Stimulated activated CD8-positive, alpha-beta memory T cell treated with anti-CD3 and anti-CD28 coated beads, Interleukin-7, amount 100 ng/mL, for 48 hours (primary cell): ENCODE results near the gene ANKFN1.

ENCODE experiments used
- DNase-seq, 2 donors: peaks; one replicate each; pipeline ENCODE4 v3.0.0-alpha.2; 2020; ENCODE audit warnings: low read depth in 1 of 2; ENCODE audit errors: extremely low read depth in 1 of 2

ANKFN1 gene

DNA sequence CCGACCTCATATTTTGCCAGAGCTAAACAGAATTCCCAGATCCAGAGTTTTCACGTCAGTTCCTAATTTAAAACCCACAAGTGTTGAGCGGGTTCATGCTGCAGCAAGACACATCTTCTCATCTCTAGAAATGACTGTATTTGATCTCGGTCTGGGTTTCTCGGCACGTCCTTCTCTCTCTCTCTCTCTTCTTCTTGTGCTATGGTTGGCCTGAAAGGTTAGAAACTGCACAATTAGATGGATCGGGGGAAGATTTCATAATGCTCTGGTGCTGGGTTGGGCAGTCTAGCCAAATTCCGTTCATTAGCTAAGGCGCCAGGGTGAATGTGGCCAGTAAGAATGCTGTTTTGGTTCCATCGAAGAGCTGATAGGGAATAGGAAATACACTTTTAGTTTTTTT is 281.3 kb downstream of the ANKFN1 start:
- no peak for DNase-seq

DNA sequence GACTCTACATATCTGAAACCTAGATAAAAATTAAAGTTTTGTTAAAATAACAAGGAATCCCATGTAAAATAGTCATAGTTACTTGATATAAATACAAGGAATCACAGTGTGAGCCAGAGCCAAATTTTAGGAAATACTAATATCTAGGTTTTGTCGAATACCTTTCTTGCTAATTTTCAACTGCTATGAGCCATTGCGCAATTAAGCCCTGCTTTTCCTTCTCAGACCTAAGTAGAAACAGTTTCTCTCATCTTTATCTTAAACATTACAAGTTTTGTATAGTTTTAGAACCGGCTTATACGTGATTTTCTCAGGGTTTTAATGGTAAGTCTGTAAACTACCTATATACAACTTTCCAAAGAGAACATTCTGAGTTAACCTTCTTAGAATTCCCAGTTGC is 282.9 kb downstream of the ANKFN1 start:
- DNase-seq = no peak

DNA sequence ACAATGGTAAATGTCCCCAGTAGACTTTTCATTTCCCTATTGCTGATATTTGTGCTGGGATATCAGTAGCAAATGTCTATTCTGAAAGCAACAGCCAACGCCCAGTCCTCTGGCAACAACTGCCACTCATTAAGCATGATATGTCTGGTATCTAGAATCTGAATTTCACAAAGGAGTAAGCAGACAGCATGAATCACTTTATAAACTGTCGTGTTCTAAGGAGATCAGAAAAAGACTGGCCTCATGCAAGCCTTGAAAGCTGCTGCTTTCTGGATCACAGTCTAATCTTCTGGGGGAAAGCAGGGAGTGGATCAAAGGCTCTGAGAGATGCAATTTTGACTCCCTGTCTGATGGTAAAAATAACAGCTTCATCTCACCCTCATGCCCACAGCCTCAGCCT is 287.1 kb downstream of the ANKFN1 start:
- DNase-seq = no peak

DNA sequence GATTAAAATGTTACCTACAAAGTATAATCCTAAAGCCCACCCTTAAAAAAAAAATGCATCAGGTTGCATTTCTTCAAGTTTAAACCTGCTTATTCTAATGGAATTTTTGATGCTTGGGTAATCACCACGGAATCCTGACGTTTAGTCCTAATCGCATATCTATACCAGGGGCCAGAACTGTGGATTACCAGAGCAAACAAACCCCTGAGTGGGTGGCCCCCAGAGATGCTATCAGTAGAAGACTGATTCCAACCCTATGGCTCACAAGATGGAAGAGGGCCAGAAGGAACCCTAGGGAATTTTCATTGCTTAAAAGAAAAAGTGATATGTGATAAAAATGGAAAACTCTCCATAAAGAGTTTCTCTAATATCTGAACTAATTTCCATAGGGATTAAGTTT is 288.0 kb downstream of the ANKFN1 start:
- DNase-seq = no peak

DNA sequence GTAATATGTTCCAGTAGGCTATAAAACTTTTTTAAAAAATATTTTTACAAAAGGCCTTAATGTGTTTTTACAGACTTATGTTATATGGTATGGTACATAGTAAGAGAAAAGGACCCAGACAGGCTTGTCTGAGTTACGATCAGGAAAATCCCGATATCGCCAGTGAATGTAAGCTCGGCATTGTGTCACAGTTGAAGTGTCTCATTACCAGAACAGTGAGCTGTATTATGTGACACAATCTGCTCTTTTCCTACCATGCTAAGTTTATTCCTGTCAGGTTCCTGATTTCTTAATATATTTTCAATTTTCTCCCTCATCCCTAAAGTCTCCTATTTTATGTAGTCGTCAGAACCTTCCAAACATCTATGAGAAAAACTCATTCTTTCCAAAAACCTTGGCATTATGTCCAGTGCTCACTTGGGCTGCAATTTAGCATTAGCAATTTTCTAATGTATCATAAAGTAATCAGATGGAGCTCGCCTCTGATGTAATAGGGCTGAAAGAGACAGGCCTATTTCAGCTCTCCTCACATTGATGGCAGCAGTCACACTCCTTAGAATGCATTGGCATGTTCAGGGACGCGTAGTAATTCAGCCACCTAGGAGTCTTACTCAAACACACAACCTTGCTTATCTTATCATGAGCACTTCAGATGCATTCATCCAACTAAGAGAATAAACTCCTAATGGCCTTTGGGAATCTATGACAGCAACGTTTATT is 292.6 kb downstream of the ANKFN1 start:
- no peak for DNase-seq

DNA sequence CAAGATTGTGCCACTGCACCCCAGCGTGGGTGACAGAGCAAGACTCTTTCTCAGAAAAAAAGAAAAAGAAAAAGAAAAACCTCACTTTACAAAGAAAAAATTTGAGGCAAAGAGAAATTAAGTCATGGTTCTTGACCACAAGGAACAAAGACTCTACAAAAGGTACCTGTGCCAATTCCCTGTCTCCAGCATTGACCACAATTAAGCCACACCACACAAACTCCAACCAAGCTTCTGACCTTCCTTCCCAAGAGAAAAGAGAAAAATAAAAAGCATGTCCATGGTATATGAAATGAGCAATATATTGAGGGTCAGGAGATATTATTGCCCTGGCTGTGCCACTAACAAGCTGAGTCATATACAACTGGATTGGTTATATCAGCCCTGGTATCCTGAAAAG is 293.9 kb downstream of the ANKFN1 start:
- DNase-seq = no peak

DNA sequence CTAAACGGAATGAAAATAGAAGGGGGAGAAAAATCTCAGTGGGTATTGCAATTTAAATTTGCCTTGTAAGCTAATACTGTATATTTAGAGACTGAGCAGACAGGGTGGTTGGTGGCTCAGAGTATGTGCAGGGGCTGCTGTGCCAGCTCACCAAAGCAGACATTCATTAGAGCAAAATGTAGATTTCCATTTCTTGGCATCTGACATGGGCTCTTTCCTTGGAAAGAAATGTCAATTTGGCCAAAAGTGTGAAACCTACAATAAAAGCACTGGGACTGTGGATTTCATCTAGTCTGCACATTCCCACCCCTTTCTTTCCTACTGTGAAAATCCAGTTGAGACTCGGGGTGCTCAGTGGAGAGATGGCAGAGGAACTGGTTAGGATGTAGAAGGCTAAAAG is 295.1 kb downstream of the ANKFN1 start:
- no peak for DNase-seq

DNA sequence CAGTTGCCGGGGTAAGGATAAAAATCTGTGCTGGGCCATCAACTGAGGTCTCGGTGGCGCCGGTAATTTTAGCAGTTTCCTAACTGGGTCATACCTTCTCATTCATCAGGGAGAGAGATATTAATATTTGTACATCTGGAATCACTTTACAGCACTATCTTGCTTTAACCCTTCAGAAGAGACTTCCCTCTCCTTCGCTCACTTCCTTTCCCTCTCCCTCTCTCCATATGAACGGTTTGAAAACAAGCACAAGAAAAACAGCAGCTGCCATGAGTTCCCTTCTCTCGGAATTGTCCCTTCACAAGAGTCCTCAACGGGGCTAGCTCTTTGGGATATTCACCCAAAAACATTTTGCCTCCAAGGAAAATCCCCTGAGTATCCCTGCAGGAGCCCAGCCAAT is 295.9 kb downstream of the ANKFN1 start:
- no peak for DNase-seq

DNA sequence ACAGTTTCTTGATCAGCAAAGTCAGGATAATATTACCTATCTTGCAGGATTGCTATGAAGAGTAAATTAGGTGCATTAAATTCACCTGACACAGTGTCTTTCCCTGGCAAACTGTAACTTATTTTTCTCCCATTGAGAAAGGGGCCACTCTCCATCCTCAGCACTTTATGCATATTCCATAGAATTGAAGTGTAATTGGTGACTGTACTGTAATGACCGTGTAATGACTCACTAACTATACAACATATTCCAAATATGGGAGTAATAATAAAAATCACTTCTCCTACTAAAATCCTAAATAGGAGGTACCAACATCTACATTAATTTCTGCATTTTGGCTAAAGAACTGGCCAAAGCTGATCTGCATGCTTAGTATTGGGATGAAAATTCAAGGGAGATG is 298.4 kb downstream of the ANKFN1 start:
- DNase-seq = no peak

DNA sequence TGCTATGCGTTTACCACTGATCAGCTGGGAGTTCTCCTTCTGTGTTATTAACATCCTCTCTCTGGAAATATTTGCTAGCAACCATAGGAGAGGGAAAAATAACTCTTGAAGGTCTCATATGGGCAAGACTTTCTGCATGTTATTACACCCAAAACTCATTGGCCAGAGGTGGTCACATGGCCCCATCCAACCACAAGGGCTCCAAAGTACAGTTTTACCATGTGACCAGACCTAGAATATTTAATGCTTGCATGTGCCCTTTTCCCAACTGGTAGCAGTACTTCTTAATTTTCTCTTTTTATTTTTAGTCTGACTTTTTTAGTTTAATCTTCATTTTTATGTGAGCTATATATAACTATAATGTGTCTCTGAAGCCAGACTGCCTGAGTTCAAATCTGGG is 299.2 kb downstream of the ANKFN1 start:
- DNase-seq = no peak

DNA sequence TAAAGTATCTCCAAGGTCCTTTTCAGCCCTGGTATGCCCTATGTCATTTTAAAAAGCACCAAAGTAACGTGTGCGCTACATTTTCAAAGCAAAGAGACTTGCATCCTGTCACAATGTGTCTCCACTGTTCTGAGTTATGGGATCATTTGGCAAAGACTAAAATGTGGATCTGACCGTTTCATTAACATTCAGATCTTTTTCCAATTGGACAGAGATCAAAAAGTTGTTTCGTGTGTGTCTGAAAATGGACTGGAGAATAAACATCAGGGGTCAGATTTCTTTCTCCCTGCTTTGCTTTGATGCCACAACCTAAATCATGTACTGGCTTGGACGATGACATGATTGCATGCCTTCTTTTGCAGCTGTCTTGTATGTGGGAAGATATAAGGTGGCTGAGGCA is 304.2 kb downstream of the ANKFN1 start:
- no peak for DNase-seq

DNA sequence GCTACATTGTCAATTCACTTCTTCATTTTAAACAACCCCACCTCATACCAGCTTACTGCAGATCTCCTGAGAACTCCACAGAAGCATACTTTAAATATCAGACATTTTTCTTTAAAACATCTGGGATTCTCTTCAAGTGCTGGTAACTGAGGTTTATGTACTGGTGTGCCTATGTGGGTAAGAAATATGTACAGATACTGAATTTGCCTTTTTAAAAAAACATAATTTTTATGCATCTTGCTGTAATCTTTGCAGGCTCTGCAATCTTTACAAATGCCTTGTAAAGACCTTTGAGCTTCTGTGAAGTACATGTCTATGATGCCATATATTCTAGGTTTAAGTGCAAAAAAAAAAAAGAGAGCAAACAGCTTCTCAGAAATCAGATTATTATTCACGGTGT is 312.6 kb downstream of the ANKFN1 start:
- DNase-seq = no peak

DNA sequence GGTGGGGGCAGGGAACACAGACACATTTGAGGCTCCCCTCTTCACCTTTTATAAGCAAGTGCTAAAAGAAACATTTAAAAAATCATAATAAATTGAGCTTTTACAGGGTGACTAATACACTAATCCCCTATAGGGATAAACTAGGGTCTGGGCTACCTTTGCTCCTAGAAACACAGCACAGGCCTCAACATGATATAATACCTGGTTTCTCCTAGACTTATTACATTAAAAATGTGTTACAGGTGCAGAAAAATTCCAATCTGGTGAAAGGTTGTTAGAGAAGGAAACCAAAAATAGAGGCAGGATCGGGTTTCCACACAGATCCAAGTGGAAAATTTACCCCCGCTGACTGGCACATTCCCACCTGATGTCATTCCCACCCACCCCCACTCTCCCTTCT is 315.6 kb downstream of the ANKFN1 start:
- no peak for DNase-seq

DNA sequence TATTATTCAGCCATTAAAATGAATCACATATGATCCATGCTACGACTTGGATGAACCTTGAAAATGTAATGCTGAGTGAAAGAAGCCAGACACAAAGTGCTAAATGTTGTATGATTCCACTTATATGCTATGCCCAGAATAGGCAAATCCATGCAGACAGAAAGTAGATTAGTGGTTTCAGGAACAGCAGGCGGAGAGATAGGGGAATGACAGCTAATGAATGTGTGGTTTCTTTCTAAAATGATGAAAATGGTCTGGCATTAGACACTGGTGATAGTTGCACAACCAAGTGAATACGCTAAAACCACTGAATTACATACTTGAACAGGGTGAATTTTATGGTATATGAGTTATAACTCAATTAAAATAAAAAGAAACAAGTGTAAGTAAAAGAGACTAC is 318.4 kb downstream of the ANKFN1 start:
- DNase-seq = no peak

DNA sequence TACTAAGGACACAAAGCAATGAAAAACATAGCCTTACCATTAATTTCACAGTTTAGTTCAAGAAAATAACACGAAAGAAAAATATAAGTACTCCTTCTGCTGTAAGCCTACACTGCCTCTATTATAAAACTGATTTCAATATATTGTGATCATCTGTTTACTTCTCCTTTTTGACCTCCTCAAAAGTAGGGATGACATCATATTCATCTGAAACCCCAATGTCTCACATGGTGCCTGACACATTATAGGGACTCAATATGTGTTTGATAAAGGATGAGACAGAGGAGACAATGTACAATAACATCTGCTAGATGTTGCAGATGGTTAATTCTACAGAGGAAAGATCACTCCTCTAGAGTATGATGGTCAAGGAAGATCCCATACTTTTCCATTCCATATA is 321.8 kb downstream of the ANKFN1 start:
- no peak for DNase-seq

DNA sequence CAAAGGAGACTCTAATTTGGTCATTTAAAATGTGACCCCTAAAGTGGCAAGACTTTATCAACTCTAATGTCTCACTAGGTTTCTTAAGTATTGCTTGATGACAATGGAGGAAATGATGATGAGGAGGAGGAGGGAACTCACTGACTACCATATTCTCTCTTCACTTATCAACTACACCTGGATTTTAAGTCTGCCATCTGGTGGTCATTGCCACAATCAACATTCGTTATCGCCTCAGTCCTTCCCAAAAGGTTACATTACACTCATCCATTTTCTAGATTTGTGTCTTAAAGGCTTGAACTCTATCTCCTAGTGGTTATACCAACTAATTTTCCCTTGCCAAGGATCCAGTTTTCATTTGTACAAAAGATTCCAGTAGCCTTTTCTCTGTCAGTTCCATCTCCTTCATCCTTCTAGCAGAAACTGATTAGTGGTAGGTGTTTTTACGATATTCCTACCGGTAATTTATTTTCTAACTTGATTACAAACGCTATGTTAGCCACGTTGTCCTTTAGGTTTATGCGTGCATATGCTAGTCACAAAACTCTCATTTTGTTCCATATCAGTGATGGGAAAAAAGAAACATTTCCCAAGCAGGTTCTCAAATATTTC is 325.7 kb downstream of the ANKFN1 start:
- DNase-seq = no peak

DNA sequence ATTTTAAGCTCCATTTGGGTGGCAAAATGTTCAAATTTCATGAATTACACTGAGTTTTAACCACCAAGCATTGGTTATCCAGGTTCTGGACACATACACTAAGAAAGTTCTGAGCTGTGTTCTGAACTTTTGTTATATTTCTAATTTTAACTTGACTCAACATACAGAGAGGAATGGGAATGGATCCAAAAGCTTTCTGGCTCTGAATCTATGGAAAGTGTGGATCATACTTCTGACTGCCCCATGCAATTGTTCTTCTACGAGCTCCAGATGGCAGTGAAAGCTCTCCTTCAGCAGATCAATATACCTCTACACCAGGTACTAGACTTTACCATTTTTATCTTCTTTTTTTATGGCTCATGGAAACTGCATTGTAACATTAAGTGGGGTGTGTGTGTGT is 327.2 kb downstream of the ANKFN1 start:
- DNase-seq = no peak

DNA sequence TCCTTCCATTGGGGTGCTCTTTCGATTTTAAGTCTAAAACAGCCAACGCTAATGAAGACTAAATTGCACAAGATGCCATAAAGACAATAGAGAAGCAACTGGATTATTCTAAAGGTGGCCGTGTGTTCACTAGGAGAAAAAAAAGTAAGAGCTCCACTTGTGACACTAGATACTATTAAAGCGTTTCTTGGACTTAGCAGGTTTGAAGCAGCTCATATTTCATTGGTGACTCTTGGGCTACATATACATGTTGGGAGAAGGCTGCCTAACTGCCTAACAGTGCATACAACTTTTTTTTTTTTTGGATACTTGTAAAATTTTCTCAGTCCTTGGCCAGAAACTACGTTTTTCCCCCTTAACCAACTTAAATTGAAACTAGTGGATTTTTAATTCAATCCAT is 328.4 kb downstream of the ANKFN1 start:
- DNase-seq = no peak

DNA sequence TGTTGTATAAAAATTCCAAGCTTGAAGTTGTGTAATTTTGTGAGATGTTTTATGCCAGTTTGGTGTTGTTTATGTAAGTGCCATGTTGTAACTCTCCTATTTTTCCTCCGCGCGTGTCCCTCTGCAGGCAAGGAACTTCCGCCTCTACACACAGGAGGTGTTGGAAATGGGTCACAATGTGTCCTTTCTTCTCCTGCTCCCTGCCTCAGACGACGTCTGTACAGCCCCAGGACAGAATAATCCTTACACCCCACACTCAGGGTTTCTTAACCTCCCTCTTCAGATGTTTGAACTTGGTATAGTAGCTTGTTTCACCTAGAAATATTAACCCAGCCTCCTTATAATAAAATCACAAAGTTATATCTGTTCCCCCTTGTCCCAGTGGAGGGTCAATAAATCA is 329.0 kb downstream of the ANKFN1 start:
- DNase-seq = no peak

DNA sequence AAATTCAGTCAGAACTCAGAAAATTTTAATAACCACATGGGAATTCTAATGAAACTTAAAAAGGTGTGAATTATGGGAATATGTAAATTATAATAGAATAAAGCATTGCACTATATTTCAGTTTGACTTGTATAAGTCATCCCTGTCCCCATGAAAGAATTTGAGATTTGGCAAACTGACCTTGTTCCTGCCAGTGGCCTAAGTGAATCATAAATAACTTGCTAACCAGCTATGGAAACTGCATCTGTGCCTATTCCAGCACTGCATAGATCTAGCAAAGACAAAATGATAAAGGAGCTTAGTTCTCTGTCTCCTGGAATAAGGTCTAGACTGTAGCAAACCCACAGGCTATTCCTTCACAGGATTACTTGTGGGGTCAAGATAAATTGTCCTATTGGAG is 333.5 kb downstream of the ANKFN1 start:
- no peak for DNase-seq

DNA sequence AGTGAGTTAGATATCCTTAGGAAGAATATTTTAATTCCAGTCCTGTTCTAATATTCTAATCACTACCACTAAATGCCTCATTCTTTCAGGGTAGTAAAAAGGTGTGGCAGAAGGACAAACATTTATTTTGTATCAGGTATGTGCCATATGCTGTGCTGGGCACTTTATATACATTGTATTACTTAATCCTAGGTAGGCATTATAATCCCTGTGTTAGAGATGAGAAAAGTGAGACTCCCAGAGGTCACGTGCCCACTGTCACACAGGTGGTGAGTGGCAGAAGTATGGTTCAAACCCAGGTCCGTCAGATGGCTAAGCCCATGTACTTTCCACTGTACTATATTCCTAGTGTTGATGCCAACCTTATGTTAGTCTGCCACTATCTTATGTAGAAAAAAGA is 335.5 kb downstream of the ANKFN1 start:
- DNase-seq = no peak

DNA sequence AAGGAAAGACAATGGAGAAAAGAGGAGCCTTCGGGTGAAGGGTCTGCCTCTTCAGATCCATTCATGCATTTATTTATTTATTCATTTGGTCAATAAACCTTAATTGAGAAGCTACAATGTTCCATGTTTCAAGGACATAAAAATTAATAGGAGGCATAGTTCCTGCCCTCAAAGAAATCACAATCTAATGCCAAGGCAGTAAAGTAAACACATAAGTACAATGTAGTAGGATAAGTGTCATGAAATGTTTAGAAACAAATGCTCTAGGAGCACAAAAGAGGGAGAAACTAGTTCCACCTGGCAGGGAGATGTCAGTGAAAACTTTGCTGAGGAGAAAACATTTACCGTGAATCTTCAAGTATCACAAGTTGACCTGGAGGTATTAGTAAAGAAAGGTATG is 336.7 kb downstream of the ANKFN1 start:
- DNase-seq = no peak

DNA sequence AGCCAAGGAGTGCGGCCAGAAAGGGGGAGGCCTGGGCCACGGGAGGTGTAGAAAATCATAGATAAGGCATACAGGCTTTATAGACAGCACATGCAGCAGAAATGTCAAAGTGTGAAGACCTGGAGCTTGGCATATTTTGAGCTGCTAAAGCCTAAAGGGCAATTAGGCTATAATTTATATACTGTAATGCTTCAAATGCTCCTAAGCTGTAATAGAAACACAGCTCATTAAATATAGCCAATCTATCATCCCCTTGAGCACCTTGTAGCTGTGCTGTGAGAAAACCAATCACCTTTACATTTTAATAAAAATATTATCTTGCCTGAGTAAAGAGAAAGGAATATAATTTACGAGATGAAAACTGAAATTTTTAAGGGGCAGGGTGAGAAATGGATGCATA is 342.3 kb downstream of the ANKFN1 start:
- no peak for DNase-seq
